ENCODE results near the gene SLC17A5.
"Not testable (repeated sequence)": the region's sequence is repeated elsewhere in the genome, so short reads cannot be mapped to it uniquely, and the experiment has no call there.

The SLC17A5 gene

GRCh38 chr6:73665686-73666319 is 12.0 kb upstream of the SLC17A5 start:
- DNase-seq, result no peak

- DNase-seq, result no peak
Observed at GRCh38 chr6:73664701-73665100, 10.9 kb upstream of the SLC17A5 start.

DNA sequence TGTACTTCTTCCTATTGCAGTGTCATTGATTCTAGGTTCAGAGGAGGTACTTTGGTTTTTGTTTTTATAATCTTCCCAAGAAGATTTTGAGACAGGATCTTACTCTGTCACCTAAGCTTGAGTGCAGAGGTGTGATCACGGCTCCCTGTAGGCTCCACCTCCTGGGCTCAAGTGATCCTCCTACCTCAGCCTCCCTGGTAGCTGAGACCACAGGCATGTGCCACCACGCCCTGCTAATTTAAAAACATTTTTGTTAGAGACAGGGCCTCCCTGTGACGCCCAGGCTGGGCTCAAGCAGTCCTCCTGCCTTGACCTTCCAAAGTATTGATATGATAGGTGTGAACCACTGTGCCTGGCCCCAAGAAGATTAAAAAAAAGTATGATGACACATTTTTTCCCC is 3.4 kb upstream of the SLC17A5 start:
- DNase-seq, result no peak

GRCh38 chr6:73656531-73657145 is 2.8 kb upstream of the SLC17A5 start:
- DNase-seq, result no peak

GRCh38 chr6:73655341-73655917 is 1.6 kb upstream of the SLC17A5 start:
- DNase-seq, result no peak

- no peak for DNase-seq
Observed at GRCh38 chr6:73652637-73653570, 888 bp downstream of the SLC17A5 start.

DNA sequence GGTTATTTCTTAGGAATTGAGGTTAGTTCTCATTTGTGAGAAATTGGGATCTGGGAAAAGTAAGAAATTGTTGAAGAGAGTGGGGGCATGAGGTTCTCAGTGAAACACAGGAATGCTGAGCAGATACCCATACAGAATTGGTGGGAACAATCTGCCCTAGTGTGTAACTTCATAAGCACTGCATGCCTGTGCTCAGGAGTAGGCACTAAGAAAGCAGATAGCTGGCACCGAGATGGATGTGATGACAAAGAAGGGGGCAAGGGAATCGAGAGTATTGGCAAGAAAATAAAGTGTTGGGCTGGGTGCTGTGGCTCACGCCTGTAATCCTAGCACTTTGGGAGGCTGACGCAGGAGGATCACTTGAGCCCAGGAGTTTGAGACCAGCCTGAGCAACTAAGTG is 4.0 kb downstream of the SLC17A5 start:
- DNase-seq, result no peak

- no peak for DNase-seq
Observed at GRCh38 chr6:73648166-73648565, 5.6 kb downstream of the SLC17A5 start.

DNA sequence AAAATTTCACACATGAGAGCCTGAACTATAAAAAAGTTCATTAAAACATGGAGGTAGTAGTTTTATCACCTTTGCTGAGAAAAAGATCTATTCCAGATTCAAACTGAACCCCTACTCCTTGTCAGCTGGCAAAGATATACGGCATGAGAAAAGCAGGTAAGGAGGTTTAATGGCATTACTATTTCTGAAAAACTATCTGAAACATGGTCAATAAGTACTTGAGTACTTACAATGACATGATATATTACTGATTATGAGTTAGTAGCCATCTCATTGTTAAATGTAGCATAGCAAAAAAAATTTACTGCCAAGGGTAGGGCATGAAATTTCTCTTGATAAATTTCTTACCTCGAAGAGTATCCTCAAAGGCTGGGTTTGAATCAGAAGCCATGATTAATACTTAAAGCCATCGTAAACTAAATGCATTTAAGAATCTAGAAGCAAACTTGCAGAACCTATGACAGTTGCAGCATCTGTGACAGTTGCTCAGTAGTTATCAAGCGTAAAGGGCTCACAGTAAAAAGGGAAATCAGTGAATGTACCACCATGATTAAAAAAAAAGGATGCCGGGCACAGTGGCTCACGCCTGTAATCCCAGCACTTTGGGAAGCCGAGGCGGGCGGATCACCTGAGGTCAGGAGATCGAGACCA is 8.7 kb downstream of the SLC17A5 start:
- DNase-seq, result no peak

- DNase-seq, result no peak
Observed at GRCh38 chr6:73644030-73644429, 9.8 kb downstream of the SLC17A5 start.

DNA sequence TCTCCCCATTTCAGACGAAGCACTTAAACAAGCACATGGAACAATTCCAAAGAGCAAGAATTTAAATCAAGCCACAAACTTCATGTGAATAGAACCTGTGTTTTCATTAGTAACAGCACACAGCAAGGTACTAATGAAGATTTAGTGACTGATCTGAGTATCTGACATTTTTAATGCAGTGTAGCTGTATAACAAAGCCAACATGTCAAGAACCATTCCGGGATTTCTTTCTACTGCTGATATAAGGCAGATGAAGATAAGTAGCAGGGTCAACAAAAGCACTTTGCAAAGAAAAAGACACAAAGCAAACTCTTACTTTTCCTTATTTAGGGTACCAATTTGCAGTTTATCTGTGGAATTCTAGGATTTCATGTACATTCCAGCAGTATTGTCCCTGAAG is 11.3 kb downstream of the SLC17A5 start:
- no peak for DNase-seq

- no peak for DNase-seq
Observed at GRCh38 chr6:73640179-73640750, 13.5 kb downstream of the SLC17A5 start.

DNA sequence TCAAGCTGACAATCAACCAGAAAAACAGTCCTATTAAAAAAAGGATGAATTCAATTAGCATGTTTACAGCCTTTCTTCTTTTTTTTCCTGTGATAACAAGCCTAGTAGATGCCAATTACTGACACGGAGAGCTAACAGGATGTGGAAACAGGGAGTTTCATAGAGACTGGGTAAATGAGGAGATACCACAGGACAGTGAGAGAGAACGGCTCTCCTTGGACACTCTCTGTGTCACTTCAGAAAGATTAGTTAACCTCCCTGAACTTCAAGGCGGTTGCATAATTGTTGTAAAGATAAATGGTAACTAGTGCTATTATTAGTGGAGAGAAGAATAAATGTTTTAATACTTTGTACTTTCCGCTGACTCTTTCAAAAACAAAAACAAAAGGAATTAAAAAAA is 14.8 kb downstream of the SLC17A5 start:
- no peak for DNase-seq

DNA sequence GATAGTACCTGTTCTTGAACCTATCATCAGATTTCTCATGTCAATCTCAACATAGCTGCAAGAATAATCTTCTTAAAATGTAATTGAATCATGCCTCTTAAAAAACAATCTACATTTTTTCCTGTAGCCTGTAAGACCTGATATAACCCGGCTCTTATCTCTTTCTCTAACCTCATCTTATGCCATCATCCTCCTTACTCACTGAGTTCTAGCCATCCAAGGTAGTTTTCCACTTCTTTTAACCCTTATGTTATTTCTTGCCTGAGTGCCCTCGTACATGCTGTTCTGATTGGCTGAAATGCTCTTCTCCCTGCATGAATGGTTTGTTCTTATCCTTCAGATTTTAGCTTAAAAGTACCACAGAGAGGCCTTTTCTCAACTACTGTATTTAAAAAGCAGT is 16.4 kb downstream of the SLC17A5 start:
- DNase-seq, result no peak

GRCh38 chr6:73636048-73636447 is 17.7 kb downstream of the SLC17A5 start:
- no peak for DNase-seq

- DNase-seq, result no peak
Observed at GRCh38 chr6:73632346-73632745, 21.4 kb downstream of the SLC17A5 start.

DNA sequence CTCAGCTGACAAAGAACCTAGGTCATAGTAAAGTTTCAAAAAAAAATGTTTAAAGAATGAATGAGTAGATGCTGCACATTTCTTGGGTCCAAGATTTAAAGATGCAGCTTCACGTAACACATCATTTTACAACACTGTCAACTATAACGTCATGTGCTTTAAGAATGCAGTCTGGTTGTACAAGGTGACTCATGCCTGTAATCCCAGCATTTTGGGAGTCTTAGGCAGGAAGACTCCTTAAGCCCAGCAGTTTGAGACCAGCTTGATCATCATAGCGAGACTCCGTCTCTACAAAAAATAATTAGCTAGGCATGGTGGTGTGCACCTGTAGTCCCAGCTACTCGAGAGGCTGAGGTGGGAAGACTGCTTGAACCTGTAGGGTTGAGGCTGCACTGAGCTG is 21.9 kb downstream of the SLC17A5 start:
- DNase-seq, result no peak

DNA sequence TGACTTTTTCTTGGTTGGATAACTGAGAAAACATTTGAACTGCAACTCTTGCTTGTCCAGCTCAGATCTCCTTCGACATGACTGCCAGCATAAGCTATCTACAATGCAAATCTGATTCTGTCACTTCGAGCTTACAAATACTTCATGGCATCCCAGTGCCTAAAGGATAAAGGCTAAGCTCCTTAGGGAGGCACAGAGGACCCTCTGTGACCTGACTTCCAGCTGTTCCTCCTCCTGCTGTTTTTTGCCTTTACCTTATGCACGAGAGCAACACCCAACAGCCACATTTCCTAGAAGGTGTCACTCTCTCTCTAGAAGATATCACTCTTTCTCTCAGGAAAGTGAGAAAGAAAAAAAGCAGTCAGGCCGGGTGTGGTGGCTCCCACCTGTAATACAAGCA is 23.4 kb downstream of the SLC17A5 start:
- no peak for DNase-seq

GRCh38 chr6:73624896-73625295 is 28.9 kb downstream of the SLC17A5 start:
- DNase-seq, result no peak

DNA sequence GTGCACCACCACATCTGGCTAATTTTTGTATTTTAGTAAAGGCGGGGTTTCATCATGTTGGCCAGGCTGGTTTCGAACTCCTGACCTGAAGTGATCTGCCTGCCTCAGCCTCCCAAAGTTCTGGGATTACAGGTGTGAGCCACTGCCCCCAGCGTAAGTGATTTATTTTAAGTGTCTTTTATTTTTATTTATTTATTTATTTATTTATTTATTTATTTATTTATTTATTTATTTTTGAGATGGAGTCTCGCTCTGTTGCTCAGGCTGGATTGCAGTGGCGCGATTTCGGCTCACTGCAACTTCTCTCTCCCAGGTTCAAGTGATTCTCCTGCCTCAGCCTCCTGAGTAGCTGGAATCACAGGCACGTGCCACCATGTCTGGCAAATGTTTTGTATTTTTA is 30.3 kb downstream of the SLC17A5 start:
- not testable (repeated sequence) for DNase-seq

DNA sequence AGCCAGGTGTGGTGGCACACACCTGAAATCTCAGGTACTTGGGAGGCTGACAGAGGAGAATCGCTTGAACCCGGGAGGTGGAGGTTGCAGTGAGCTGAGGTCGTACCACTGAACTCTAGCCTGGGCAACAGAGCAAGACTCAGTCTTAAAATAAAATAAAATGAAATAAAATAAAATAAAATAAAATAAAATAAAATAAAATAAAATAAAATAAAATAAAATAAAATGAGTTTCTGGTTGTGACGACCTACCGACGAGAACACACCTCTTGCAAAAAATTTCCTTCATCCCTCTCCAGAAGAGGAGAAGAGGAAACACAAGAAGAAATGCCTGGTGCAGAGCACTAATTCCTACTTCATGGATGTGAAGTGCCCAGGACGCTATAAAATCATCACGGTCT is 35.7 kb downstream of the SLC17A5 start:
- not testable (repeated sequence) for DNase-seq

DNA sequence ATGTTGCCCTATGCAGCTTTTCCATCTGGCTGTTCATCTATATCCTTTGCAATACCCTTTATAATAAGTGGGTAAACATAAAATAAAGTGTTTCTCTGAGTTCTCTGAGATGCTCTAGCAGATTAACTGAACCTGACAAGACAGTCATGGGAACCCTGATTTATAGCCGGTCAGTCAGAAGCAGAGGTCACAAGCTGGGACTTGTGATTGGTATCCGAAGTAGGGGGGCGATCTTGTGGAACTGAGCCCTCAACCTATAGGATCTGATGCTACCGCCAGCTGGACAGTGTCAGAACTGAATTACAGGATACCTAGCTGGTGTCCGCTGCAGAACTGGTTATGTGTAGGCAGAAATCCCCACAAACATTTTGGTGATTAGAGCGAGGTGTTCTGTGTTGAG is 39.0 kb downstream of the SLC17A5 start:
- DNase-seq, result no peak
